Measurements from ENCODE around the gene CHCHD3. TPM values are rescaled to one million over a fixed set of nuclear protein-coding genes. Genes with fewer than 3 reads are reported as not detected.

The CHCHD3 gene
- total RNA-seq, 5 donors from 2014 or later (not counting 1 experiment from before 2014, with no cell fraction given) = 25.6 to 33.7 (median 30.3) TPM

- peaks cover 12% of the 10 kb centered on the region for H3K36me3 Mint-ChIP-seq
- no peak for DNase-seq
- Histone ChIP-seq H3K27me3 (replicated peaks in 1 of 2; ENCODE audit: control insufficient read depth in 2 of 2, extremely low read depth in 1 of 2, insufficient read depth in 2 of 2, low read length in 1 of 2) (no peaks in the 10 kb centered on the region), H3K36me3 (ENCODE audit: control insufficient read depth in 2 of 2, extremely low read depth in 1 of 2, insufficient read depth in 1 of 2, low read length in 1 of 2) (no peaks in the 10 kb centered on the region), H3K27ac (ENCODE audit: low read length) (no peak overlapping the region), H3K4me3 (ENCODE audit: control insufficient read depth in 1 of 2, extremely low read depth in 1 of 2, low read length in 1 of 2) (no peak overlapping the region), H3K4me1 (ENCODE audit: control insufficient read depth in 1 of 2, extremely low read depth in 1 of 2, insufficient read depth in 2 of 2, low read length in 2 of 2) (peaks cover 3 to 5% of the 10 kb centered on the region in 2 experiments), H3K9me3 (no peaks in the 10 kb centered on the region)
- peaks cover 21 to 36% (median 31%) of the 10 kb centered on the region in 3 donors for H3K4me1 Mint-ChIP-seq
- ChIA-PET POLR2A (no interaction called here), CTCF (no interaction called here)
- no peak overlapping the region for H3K4me3 Mint-ChIP-seq
- H3K9me3 Mint-ChIP-seq = peaks cover 2 to 6% (median 4%) of the 10 kb centered on the region in 3 donors
- H3K27me3 Mint-ChIP-seq = no peaks in the 10 kb centered on the region
- no peak overlapping the region for H3K27ac Mint-ChIP-seq
- ATAC-seq (replicated peaks in 1 of 4) = no peak
These were observed 51.5 kb downstream of the CHCHD3 start for GRCh38 chr7:133030346-133030745.

GRCh38 chr7:133029463-133029862, 52.4 kb downstream of the CHCHD3 start:
- Histone ChIP-seq H3K27me3 (replicated peaks in 1 of 2; ENCODE audit: control insufficient read depth in 2 of 2, extremely low read depth in 1 of 2, insufficient read depth in 2 of 2, low read length in 1 of 2) (no peaks in the 10 kb centered on the region), H3K36me3 (ENCODE audit: control insufficient read depth in 2 of 2, extremely low read depth in 1 of 2, insufficient read depth in 1 of 2, low read length in 1 of 2) (no peaks in the 10 kb centered on the region), H3K27ac (ENCODE audit: low read length) (no peak overlapping the region), H3K4me3 (ENCODE audit: control insufficient read depth in 1 of 2, extremely low read depth in 1 of 2, low read length in 1 of 2) (no peak overlapping the region), H3K9me3 (no peaks in the 10 kb centered on the region), H3K4me1 (ENCODE audit: control insufficient read depth in 1 of 2, extremely low read depth in 1 of 2, insufficient read depth in 2 of 2, low read length in 2 of 2) (peaks cover 3 to 5% of the 10 kb centered on the region in 2 experiments)
- CTCF ChIA-PET = no interaction called here
- ATAC-seq (replicated peaks in 1 of 4) (no peak), DNase-seq (peak in 1 of 35 experiments; percentile 1)
- no peak overlapping the region for H3K27ac Mint-ChIP-seq
- H3K4me3 Mint-ChIP-seq = peak overlapping the region in 1 of 3 donors; percentile 43
- WGBS (ENCODE audit: insufficient coverage) = no CpG with 5 or more reads among the region's 5 CpGs
- H3K9me3 Mint-ChIP-seq = peaks cover 2 to 6% (median 4%) of the 10 kb centered on the region in 3 donors
- H3K36me3 Mint-ChIP-seq = peaks cover 11% of the 10 kb centered on the region
- no peaks in the 10 kb centered on the region for H3K27me3 Mint-ChIP-seq
- POLR2A ChIA-PET = no interaction called here
- H3K4me1 Mint-ChIP-seq = peaks cover 21 to 32% (median 26%) of the 10 kb centered on the region in 3 donors

GRCh38 chr7:133027397-133027796, 54.5 kb downstream of the CHCHD3 start:
- DNase-seq (no peak), ATAC-seq (replicated peaks in 1 of 4) (no peak)
- Histone ChIP-seq H3K27me3 (replicated peaks in 1 of 2; ENCODE audit: control insufficient read depth in 2 of 2, extremely low read depth in 1 of 2, insufficient read depth in 2 of 2, low read length in 1 of 2) (no peaks in the 10 kb centered on the region), H3K9me3 (no peaks in the 10 kb centered on the region), H3K4me3 (ENCODE audit: control insufficient read depth in 1 of 2, extremely low read depth in 1 of 2, low read length in 1 of 2) (no peak overlapping the region), H3K27ac (ENCODE audit: low read length) (no peak overlapping the region), H3K4me1 (ENCODE audit: control insufficient read depth in 1 of 2, extremely low read depth in 1 of 2, insufficient read depth in 2 of 2, low read length in 2 of 2) (peaks cover 3 to 5% of the 10 kb centered on the region in 2 experiments), H3K36me3 (ENCODE audit: control insufficient read depth in 2 of 2, extremely low read depth in 1 of 2, insufficient read depth in 1 of 2, low read length in 1 of 2) (no peaks in the 10 kb centered on the region)
- Mint-ChIP-seq H3K4me1 (peaks cover 19 to 29% (median 26%) of the 10 kb centered on the region in 3 donors), H3K27me3 (no peaks in the 10 kb centered on the region), H3K4me3 (no peak overlapping the region), H3K9me3 (peaks cover 2 to 6% (median 4%) of the 10 kb centered on the region in 3 donors), H3K27ac (no peak overlapping the region), H3K36me3 (peaks cover 21% of the 10 kb centered on the region)
- CTCF ChIA-PET = interaction anchor here in 1 of 2 donors (0.9 kb wide), 1 partner anchor 109 kb away, joined by 5 read pairs; no protein-coding TSS in a partner anchor
- POLR2A ChIA-PET = interaction anchor here in 1 of 2 donors (0.6 kb wide), 1 partner anchor 224 kb away, joined by 7 read pairs; no protein-coding TSS in a partner anchor

- ChIA-PET CTCF (interaction anchor here in 1 of 2 donors (0.9 kb wide), 1 partner anchor 108 kb away, joined by 5 read pairs; no protein-coding TSS in a partner anchor), POLR2A (no interaction called here)
- H3K9me3 Mint-ChIP-seq = peaks cover 2 to 6% (median 4%) of the 10 kb centered on the region in 3 donors
- Histone ChIP-seq H3K4me3 (ENCODE audit: control insufficient read depth in 1 of 2, extremely low read depth in 1 of 2, low read length in 1 of 2) (no peak overlapping the region), H3K4me1 (ENCODE audit: control insufficient read depth in 1 of 2, extremely low read depth in 1 of 2, insufficient read depth in 2 of 2, low read length in 2 of 2) (peaks cover 3 to 5% of the 10 kb centered on the region in 2 experiments), H3K9me3 (no peaks in the 10 kb centered on the region), H3K27ac (ENCODE audit: low read length) (no peak overlapping the region), H3K36me3 (ENCODE audit: control insufficient read depth in 2 of 2, extremely low read depth in 1 of 2, insufficient read depth in 1 of 2, low read length in 1 of 2) (no peaks in the 10 kb centered on the region), H3K27me3 (replicated peaks in 1 of 2; ENCODE audit: control insufficient read depth in 2 of 2, extremely low read depth in 1 of 2, insufficient read depth in 2 of 2, low read length in 1 of 2) (no peaks in the 10 kb centered on the region)
- DNase-seq = no peak
- WGBS (ENCODE audit: insufficient coverage) = no CpG with 5 or more reads among the region's 2 CpGs
- ATAC-seq (replicated peaks in 1 of 4) = no peak
- H3K27ac Mint-ChIP-seq = no peak overlapping the region
- H3K36me3 Mint-ChIP-seq = peaks cover 27% of the 10 kb centered on the region
- H3K4me3 Mint-ChIP-seq = no peak overlapping the region
- no peaks in the 10 kb centered on the region for H3K27me3 Mint-ChIP-seq
- peaks cover 16 to 23% (median 21%) of the 10 kb centered on the region in 3 donors for H3K4me1 Mint-ChIP-seq
These were observed 55.6 kb downstream of the CHCHD3 start for GRCh38 chr7:133026210-133026859.

GRCh38 chr7:133025056-133025455, 56.8 kb downstream of the CHCHD3 start:
- H3K4me3 ChIP-seq (ENCODE audit: control insufficient read depth in 1 of 2, extremely low read depth in 1 of 2, low read length in 1 of 2) = no peak overlapping the region
- Mint-ChIP-seq H3K4me1 (peaks cover 9 to 15% (median 11%) of the 10 kb centered on the region in 3 donors), H3K36me3 (peaks cover 40% of the 10 kb centered on the region), H3K9me3 (peaks cover 2 to 6% (median 4%) of the 10 kb centered on the region in 3 donors), H3K27me3 (no peaks in the 10 kb centered on the region), H3K27ac (no peak overlapping the region), H3K4me3 (no peak overlapping the region)
- ATAC-seq (replicated peaks in 1 of 4) (no peak), DNase-seq (no peak)
- ChIA-PET CTCF (no interaction called here), POLR2A (no interaction called here)
- WGBS (ENCODE audit: insufficient coverage) = no CpG with 5 or more reads among the region's 2 CpGs
- peaks cover 4 to 6% of the 10 kb centered on the region in 2 donors for H3K36me3 ChIP-seq (ENCODE audit: control insufficient read depth in 2 of 2, extremely low read depth in 1 of 2, insufficient read depth in 1 of 2, low read length in 1 of 2)
- H3K4me1 ChIP-seq (ENCODE audit: control insufficient read depth in 1 of 2, extremely low read depth in 1 of 2, insufficient read depth in 2 of 2, low read length in 2 of 2) = peaks cover 3 to 5% of the 10 kb centered on the region in 2 experiments
- no peaks in the 10 kb centered on the region for H3K9me3 ChIP-seq
- H3K27me3 ChIP-seq (replicated peaks in 1 of 2; ENCODE audit: control insufficient read depth in 2 of 2, extremely low read depth in 1 of 2, insufficient read depth in 2 of 2, low read length in 1 of 2) = no peaks in the 10 kb centered on the region
- H3K27ac ChIP-seq (ENCODE audit: low read length) = no peak overlapping the region

GRCh38 chr7:133024596-133024995, 57.3 kb downstream of the CHCHD3 start:
- peaks cover 2 to 6% (median 3%) of the 10 kb centered on the region in 3 donors for H3K9me3 Mint-ChIP-seq
- 100% methylated on average over 1 of the region's 5 CpGs for WGBS (ENCODE audit: insufficient coverage)
- CTCF ChIA-PET = no interaction called here
- H3K4me1 Mint-ChIP-seq = peaks cover 4 to 10% (median 8%) of the 10 kb centered on the region in 3 donors
- Histone ChIP-seq H3K27me3 (replicated peaks in 1 of 2; ENCODE audit: control insufficient read depth in 2 of 2, extremely low read depth in 1 of 2, insufficient read depth in 2 of 2, low read length in 1 of 2) (no peaks in the 10 kb centered on the region), H3K36me3 (ENCODE audit: control insufficient read depth in 2 of 2, extremely low read depth in 1 of 2, insufficient read depth in 1 of 2, low read length in 1 of 2) (peaks cover 4 to 6% of the 10 kb centered on the region in 2 donors), H3K4me3 (ENCODE audit: control insufficient read depth in 1 of 2, extremely low read depth in 1 of 2, low read length in 1 of 2) (no peak overlapping the region), H3K27ac (ENCODE audit: low read length) (no peak overlapping the region), H3K9me3 (no peaks in the 10 kb centered on the region), H3K4me1 (ENCODE audit: control insufficient read depth in 1 of 2, extremely low read depth in 1 of 2, insufficient read depth in 2 of 2, low read length in 2 of 2) (peaks cover 1 to 3% of the 10 kb centered on the region in 2 experiments)
- no peaks in the 10 kb centered on the region for H3K27me3 Mint-ChIP-seq
- H3K36me3 Mint-ChIP-seq = peaks cover 44% of the 10 kb centered on the region
- no peak for DNase-seq
- H3K27ac Mint-ChIP-seq = no peak overlapping the region
- no peak for ATAC-seq (replicated peaks in 1 of 4)
- H3K4me3 Mint-ChIP-seq = no peak overlapping the region
- POLR2A ChIA-PET = no interaction called here

Measured in T-cell (primary cell).